ENCODE results near the gene LSM3. TPM values are rescaled to one million over a fixed set of nuclear protein-coding genes. Genes with fewer than 3 reads are reported as not detected.

The LSM3 gene
- total RNA-seq, 1 experiment from 2014 or later, result 17.7 TPM

DNA sequence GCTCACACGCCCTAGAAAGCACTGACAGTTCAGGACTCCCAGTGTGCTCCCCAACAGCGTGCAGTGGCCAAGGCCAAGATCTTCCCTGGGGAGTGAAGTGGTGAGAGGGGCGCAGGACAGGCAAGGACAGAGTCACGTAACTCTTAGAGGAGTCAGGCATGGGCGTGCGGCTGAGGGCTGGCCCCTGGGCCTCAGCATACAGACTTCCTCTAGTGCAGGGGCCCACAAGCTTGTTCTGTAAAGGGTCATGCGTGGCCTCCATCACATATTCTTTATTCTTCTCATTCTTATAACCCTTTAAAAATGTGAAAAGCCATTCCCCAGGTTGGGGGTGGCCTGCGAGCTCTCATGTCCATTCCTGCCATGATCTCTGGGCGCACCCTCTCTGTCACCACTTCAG is 28.5 kb upstream of the LSM3 start:
- no peaks in the 10 kb centered on the region for H3K9me3 Mint-ChIP-seq (ENCODE audit: low read depth, unreplicated experiment)
- no TSS peak for BruUV-seq (replicated peaks)
- CTCF ChIA-PET, result no interaction called here
- no peak for DNase-seq
- intact Hi-C loops (cut with micrococcal nuclease; ENCODE audit: unreplicated experiment), result no loop called here
- H3K4me3 Mint-ChIP-seq (ENCODE audit: low read depth, unreplicated experiment), result no peak overlapping the region
- TF ChIP-seq, protein P1, sequence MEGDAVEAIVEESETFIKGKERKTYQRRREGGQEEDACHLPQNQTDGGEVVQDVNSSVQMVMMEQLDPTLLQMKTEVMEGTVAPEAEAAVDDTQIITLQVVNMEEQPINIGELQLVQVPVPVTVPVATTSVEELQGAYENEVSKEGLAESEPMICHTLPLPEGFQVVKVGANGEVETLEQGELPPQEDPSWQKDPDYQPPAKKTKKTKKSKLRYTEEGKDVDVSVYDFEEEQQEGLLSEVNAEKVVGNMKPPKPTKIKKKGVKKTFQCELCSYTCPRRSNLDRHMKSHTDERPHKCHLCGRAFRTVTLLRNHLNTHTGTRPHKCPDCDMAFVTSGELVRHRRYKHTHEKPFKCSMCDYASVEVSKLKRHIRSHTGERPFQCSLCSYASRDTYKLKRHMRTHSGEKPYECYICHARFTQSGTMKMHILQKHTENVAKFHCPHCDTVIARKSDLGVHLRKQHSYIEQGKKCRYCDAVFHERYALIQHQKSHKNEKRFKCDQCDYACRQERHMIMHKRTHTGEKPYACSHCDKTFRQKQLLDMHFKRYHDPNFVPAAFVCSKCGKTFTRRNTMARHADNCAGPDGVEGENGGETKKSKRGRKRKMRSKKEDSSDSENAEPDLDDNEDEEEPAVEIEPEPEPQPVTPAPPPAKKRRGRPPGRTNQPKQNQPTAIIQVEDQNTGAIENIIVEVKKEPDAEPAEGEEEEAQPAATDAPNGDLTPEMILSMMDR (IDR thresholded peaks at IDR 0.05; ENCODE audit: unreplicated experiment), result no peak
- peaks cover 5% of the 10 kb centered on the region for H3K4me1 Mint-ChIP-seq (ENCODE audit: low read depth, unreplicated experiment)
- H3K36me3 Mint-ChIP-seq (ENCODE audit: insufficient read depth, unreplicated experiment), result peaks cover 54% of the 10 kb centered on the region
- no peak overlapping the region for H3K27ac Mint-ChIP-seq (ENCODE audit: unreplicated experiment)
- no peaks in the 10 kb centered on the region for H3K27me3 Mint-ChIP-seq (ENCODE audit: unreplicated experiment)

DNA sequence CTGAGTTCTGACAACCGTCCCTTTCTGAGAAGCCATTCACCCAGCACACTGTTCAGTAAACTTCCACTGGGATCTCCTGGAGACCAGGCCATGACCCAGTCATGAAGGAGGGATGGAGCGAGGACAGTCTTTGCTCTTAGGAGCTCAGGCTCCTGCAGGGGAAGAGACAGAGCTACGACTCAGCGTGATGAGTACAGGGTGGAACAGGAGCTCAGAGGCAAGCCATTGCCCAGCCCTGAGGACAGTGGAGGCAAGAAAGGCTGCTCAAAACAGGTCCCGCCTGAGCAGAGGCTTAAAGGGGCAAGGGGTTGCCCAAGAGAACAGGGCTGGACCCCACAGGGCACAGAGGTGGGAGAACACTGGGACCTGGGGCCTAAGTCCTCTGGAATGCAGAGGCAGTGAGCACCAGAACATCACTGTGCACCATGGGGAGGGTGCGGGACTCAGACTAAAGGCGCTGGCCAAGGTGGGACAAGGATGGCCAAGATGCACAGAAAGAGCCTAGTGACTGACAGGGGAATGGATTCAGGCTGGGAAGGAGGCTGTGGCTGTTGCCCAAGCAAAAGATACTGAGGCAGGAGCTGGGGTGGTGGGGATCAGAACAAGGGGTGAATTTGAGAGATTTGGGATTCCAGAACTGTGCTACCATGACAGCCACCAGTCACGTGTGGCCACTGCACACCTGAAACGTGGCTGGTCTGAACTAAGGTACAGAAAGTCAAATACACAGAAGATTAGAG is 28.0 kb upstream of the LSM3 start:
- Mint-ChIP-seq H3K4me1 (ENCODE audit: low read depth, unreplicated experiment) (no peaks in the 10 kb centered on the region), H3K27me3 (ENCODE audit: unreplicated experiment) (no peaks in the 10 kb centered on the region), H3K9me3 (ENCODE audit: low read depth, unreplicated experiment) (no peaks in the 10 kb centered on the region), H3K36me3 (ENCODE audit: insufficient read depth, unreplicated experiment) (peaks cover 50% of the 10 kb centered on the region), H3K4me3 (ENCODE audit: low read depth, unreplicated experiment) (no peak overlapping the region), H3K27ac (ENCODE audit: unreplicated experiment) (no peak overlapping the region)
- TF ChIP-seq, protein P1 (IDR thresholded peaks at IDR 0.05; ENCODE audit: unreplicated experiment), result no peak
- CTCF ChIA-PET, result no interaction called here
- BruUV-seq (replicated peaks), result no TSS peak
- no peak for DNase-seq
- intact Hi-C loops (cut with micrococcal nuclease; ENCODE audit: unreplicated experiment), result no loop called here

DNA sequence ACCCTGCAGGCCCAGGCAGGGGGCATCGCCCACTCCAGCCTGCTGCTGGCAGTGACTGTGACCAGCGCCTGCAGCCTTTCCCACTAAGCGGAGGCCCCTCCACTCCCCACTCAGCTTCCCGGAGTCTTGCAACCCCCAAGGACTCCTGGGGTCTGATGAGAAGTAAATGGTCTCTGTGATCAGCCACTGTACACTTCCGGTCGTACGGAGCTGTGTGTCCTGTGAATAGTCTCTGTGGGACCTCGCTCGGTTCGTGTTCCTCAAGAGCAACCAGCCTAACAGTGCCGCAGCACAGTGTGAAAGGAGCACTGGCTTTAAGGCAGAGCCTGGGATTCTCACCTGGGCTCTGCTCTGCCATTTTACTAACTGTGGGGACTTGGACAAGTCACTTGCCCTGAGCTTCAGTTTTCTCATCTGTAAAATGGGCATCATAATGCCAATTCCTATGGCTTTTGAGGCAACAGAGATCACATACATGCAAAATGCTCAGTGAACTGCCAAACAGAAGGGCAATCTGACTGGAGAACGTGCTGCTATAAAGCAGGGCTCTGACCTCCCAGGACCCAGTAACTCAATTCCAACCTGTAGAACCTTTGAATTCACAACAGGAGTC is 27.0 kb upstream of the LSM3 start:
- Mint-ChIP-seq H3K4me3 (ENCODE audit: low read depth, unreplicated experiment) (no peak overlapping the region), H3K4me1 (ENCODE audit: low read depth, unreplicated experiment) (no peaks in the 10 kb centered on the region), H3K27me3 (ENCODE audit: unreplicated experiment) (no peaks in the 10 kb centered on the region), H3K36me3 (ENCODE audit: insufficient read depth, unreplicated experiment) (peaks cover 47% of the 10 kb centered on the region), H3K9me3 (ENCODE audit: low read depth, unreplicated experiment) (no peaks in the 10 kb centered on the region), H3K27ac (ENCODE audit: unreplicated experiment) (no peak overlapping the region)
- no peak for DNase-seq
- TF ChIP-seq, protein P1 (IDR thresholded peaks at IDR 0.05; ENCODE audit: unreplicated experiment), result no peak
- no TSS peak for BruUV-seq (replicated peaks)
- intact Hi-C loops (cut with micrococcal nuclease; ENCODE audit: unreplicated experiment), result no loop called here
- CTCF ChIA-PET, result no interaction called here

DNA sequence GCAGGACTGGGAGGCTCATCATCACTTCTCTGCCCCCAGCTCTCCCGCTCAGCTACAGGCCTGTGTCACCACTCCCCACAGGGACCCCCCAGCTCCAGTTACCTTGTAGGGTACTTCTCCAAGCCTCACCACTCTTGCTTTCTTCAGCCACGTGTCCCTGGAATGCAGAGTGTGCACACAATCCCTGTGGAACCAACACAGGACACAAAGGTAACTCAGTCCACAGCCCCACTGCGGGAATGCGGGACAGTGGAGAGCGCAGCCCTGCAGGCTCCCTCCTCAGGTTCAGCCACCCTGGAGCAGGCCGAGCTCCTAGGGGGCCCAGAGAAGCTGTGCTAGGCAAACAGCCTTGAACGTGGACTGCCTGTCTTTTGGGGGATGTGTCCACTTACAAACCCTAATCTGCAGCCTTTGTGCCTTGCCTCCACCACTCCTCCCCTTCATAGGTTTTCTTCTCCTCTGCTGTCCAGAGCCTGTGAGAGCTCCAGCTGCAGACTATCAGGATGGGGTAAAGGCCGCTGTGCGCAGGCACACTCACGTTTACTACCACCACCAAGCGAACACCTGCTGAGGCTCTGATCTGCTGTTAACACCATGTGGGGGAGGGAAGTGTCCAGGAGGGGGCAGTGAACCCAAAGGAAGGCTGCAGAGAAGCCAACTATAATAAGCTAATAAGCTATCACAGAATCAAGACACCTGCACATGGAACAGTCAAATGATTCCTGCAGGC is 26.2 kb upstream of the LSM3 start:
- peak; percentile 25 for DNase-seq
- intact Hi-C loops (cut with micrococcal nuclease; ENCODE audit: unreplicated experiment), result no loop called here

More for the DNA sequence above, 26.2 kb upstream of the LSM3 start:
- no peaks in the 10 kb centered on the region for H3K4me1 Mint-ChIP-seq (ENCODE audit: low read depth, unreplicated experiment)
- H3K9me3 Mint-ChIP-seq (ENCODE audit: low read depth, unreplicated experiment), result no peaks in the 10 kb centered on the region
- no TSS peak for BruUV-seq (replicated peaks)
- H3K4me3 Mint-ChIP-seq (ENCODE audit: low read depth, unreplicated experiment), result no peak overlapping the region
- TF ChIP-seq, protein P1 (IDR thresholded peaks at IDR 0.05; ENCODE audit: unreplicated experiment), result no peak
- no peak overlapping the region for H3K27ac Mint-ChIP-seq (ENCODE audit: unreplicated experiment)
- CTCF ChIA-PET, result interaction anchor here (0.6 to 1.0 kb wide), 2 partner anchors 26 to 256 kb away, joined by 3 to 5 read pairs; partner anchors contain the start of genes LSM3 and XPC
- no peaks in the 10 kb centered on the region for H3K27me3 Mint-ChIP-seq (ENCODE audit: unreplicated experiment)
- peaks cover 40% of the 10 kb centered on the region for H3K36me3 Mint-ChIP-seq (ENCODE audit: insufficient read depth, unreplicated experiment)

All from Calu3 (cell line).